RPMI8226 (cell line): ENCODE measurements around the gene CPNE9.

Experiments
- DNase-seq: peaks from one replicate; pipeline ENCODE4 v3.0.0-alpha.2; 2015

The CPNE9 gene

DNA sequence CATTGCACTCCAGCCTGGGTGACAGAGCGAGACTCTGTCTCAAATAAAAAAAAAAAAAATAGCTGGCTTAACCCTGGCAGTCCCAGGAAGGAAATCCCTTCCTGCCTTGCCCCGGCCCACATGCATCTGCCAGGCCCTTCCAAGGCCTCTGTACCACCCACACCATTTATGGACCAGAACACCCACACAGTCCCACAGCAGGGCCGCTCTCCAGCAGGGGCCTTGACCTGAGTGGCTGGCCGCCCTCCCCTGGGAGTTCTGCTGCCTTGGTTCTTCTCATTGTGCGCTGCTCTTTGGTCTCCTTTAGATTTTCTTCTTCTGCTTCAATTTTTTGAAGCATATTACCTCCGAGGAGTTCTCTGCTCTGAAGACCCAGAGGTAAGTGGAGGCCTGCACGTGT lies 16.1 kb upstream of the CPNE9 start:
- no peak for DNase-seq

DNA sequence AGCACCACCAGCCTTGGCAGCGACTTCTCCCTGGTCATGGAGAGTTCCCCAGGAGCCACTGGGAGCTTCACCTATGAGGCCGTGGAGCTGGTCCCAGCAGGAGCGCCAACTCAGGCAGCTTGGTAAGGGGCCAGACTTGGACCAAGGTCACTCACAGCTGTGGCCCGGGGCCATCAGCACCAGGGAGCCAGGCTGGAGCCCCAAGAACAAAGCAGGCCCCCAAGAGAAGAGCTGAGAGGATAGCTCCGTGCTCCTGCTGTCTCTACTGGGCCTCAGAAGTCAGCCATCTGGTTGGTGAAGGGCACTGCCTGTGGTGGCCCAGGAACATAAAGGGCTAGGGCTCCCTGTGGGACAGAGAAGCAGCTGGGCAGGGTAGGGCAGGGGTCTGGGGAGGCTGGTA lies 14.7 kb upstream of the CPNE9 start:
- no peak for DNase-seq

DNA sequence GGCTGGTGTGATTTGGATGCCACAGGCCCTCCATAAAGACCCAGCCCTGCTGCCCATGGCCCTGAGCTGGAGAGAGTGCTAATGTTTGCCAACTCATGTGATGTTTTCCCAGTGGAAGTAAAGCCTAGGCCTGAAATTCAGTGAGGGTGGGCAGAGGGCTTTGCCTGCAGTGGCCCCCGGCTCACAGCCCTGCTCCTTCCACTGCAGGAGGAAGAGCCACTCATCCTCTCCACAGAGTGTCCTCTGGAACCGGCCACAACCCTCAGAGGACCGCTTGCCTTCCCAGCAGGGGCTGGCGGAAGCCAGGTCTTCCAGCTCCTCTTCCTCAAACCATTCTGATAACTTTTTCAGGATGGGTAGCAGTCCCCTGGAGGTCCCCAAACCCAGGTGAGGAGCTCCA lies 13.9 kb upstream of the CPNE9 start:
- no peak for DNase-seq

DNA sequence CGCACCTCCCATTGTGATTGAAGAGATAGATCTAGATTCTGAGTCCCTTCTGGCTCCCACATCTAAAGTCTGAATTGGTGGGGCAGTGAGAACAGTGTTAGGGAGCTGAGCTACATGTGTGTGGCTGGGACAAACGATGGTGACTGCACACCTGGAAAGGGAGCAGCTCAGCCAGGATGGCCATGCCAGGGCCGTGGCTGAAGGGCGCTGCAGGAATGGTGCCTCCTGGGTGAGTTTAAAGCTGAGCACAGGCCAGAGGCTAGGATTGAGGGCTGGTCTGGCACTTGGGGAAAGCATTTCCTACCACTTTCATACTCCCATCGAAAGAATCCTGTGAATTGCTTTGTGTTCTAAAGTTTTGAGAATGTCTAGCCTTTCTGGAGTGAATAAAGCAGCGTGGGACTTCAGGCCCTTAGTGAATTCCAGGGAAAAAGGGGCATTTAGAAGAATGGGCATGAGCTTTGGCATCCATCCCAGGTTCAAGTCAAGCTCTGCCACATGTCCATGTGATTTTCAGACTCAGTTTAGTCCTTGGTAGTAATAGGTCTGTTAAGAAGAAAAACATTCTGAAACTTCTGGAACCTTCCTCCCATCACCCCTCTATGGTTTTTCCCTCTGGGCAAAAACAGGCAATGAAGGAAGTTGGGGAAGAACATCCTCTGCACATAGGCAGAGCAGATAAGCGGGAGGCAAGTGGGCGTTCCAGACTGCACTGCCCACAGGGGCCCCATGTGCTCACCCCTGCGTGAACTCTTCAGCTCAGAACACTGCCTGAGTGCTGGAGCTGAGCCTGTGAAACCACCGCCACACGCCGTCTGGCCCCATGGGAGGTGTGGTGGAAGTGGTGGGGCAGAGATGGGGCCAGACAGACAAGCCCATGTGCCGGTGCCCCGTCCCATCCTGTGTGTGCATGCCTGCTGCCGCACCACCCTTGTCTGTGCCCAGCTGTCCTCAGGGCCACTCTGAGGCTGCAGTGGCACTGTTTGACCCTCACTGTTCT lies 12.9 kb upstream of the CPNE9 start:
- DNase-seq = no peak

DNA sequence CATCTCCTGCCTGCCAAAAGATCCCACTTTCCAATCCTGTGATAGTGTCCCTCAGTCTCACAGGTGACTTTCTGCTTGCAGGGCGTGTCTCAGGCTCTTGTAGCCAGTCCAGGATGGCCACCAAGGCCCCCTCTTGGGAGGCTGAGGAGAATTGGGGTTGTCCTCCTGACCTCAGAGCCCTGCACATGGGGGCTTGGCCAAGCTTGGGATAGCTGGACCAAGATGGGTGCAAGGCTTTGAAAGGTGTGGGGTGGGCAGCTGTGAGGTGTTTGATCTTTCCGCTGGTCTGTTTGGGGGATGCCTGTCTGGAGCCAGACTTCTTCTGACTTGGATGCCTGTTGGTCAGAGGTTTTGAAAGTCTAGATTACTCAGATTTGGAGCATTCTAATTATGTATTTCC lies 12.0 kb upstream of the CPNE9 start:
- DNase-seq = no peak

DNA sequence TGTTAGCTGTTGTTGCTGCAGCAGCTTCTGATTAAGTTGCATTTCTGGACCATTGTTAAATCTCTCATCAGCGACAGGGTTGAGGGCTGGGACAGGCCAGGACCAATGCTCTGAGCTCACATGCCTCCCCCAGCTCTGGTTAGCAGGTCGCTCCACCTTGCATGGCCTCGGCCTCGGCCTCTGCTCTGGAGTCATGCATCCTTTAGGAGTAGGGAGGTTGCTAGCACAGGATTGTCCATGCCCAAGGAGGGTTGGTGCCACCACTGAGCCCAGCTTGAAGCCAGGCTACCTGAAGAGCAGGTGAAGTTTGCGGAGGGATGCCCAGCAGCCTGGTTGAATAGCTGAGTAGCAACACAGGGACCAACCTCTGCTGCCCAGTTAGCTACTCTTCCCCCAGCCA lies 11.2 kb upstream of the CPNE9 start:
- no peak for DNase-seq

DNA sequence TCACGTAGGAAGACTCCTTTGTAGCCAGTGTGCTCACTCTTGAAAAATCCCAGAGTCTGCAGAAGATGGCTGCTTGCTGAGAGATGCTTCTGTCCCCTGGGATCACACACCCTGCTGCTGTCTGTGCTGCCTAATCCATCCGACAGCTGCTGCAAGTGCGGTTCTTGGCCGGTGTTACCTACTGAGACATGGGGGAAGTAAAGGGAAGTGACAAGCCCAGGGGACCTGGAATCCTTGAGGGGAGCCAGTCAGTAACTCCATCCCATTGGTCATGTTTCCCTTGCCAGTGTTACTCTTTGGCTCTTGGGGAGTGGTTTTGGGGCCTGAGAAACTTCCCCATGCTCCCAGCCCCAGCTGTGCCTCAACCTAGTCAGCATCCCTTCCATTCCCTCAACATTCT lies 8.3 kb upstream of the CPNE9 start:
- DNase-seq = no peak

DNA sequence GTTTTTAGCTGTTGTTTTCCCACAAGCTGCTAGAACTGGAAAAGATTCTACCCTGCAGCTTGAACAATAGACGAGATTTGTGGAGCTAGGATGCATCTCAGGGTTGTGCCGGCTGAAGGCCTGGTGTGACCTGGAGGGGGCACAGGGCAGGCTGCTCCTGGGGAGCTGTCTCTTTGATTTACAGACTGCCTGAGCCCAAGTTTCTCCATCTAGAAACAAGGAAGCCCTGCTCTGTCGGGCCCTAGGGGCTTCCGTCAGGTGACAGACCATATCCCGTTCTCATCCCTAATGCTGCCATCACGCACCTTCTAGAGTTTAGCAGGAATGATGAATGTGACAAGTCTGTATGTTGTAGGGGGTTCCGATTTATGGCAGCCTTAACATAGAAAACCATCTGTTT lies 7.9 kb upstream of the CPNE9 start:
- DNase-seq = no peak

DNA sequence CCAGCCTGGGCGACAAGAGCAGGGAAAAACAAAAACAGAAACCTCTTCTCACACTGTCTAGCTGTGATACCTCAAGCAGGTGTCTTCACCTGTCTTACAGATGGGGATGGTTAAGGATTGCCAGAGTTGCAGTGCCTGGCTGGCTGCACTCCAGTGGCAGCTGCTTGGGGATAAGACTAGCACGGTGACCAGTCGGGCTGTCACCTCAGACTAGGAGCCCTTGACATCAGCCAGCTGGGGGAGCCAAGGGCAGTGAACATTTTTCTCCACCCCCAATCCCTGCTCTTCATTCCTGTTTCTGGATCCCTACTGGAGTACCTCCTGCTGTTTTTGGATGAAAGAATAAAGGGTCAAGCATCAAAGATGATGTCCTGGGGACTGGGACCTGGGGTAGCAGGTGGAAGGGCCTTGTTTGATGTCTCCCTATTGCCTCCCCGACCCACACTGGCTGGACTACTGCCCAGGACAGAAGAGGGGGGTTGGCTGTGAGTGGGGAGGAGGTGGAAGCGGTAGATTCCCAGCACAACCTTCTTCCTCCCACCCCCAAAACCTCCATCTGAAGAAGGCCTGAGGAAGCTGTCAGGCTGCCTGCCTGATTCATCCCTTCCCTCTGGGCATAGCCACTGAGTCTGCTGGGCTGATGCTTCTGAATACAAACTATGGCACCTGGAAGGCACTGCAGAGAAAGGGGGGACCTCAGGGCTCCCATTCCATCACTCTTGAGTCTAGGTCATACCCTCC lies 7.0 kb upstream of the CPNE9 start:
- DNase-seq = no peak

DNA sequence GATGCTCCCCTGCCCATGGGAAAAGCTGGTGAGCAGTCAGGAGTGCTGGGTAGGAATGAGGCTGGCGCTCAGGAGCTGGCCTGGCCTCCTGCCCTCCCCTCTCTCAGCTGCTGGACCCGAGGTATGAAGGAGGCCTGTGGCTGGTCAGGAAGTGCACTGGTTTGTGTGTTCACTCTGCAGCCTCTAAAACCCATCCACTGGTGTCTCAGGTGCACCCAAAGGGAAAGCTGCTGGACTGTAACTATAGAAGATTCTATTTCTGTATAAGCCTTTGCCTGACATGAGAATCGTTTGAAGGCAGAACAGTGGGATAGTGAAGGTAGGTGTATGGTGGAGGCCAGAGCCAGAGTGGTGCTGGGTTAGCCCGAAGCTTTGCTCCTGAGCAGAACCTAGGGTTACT lies 5.7 kb upstream of the CPNE9 start:
- no peak for DNase-seq

DNA sequence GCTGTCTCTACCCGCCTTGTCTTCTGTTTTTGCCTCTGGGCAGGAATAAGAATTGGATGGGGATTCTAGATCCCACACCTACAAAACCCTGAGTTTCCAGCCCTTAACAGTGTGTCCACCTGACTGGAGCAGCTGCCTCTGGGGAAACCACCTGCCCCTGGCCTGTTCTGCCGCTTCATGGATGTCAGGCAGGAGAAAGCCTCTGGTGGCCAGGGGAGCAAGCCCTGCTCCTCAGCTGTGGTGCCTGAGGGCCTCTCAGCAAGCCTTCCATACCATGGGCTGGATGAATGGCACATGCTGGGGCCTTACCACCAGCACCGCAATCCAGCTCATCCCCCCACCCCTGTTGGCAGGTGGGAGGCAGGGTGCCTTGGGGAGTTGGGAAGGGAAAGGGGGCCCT lies 5.3 kb upstream of the CPNE9 start:
- no peak for DNase-seq

DNA sequence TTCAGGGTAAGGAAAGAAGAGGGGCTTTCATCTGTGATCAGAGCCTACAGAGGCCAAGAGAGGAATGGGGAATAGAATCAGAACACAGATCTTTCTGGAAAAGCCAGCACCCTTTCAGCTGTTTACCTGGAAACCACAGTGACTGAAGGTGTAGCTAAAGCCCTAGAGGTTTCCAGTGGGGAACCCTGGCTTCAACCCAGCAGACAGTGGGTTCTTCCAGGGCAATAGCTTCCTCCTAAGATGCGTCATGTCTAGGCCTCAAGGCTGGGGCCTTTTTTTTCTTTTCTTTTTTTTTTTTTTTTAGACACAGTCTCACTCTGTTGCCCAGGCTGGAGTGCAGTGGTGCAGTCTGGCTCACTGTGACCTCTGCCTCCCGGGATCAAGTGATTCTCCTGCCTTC lies 3.1 kb upstream of the CPNE9 start:
- no peak for DNase-seq

DNA sequence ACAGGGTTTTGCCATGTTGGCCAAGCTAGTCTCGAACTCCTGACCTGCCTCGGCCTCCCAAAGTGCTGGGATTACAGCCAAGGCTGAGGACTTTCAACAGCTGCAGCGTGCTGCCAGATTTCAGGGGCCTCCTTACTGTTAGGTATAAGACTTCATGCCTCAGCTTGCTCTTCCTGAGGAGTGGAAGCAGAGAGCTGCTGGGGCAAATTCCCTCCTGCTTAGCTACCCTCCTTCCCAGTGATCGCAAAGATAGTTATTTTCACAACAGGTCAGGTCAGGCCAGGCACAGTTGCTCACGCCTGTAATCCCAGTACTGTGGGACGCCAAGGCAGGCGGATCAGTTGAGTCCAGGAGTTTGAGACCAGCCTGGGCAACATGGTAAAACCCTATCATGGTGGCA lies 2.6 kb upstream of the CPNE9 start:
- no peak for DNase-seq

DNA sequence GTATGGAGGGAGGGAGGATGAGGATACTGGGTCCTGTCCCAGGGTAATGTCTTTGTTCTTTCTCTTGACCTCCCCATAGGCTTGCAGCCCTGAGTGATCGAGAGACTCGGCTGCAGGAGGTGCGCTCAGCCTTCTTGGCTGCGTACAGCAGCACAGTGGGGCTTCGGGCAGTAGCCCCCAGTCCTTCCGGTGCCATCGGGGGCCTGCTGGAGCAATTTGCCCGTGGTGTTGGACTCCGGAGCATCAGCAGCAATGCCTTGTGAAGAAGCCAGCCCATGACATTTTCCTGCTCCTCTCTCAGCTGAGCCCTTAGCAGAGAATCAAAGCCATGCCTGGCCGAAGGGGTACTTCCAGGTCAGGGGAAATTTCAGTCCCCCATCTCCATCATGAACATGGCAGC lies 1.9 kb upstream of the CPNE9 start:
- DNase-seq = no peak

DNA sequence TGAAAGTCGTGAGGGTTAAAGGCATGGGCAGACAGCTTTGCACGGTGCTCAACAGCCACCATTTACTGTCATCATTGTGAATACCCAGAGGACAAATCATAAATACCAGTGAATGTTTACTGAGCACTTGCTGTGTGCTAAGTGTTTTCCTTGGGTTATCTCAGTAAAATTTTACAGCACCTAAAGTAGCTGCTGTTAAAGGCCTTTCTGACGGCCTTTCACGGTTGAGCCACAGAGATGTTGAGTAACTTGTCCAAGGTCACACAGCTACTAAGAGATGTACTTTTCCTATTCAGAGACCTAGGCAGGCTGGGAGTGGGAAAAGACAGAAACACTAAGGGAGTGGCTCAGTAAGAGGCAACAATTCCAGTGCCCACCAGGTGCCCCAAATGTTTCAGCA lies 393 bp upstream of the CPNE9 start:
- no peak for DNase-seq

DNA sequence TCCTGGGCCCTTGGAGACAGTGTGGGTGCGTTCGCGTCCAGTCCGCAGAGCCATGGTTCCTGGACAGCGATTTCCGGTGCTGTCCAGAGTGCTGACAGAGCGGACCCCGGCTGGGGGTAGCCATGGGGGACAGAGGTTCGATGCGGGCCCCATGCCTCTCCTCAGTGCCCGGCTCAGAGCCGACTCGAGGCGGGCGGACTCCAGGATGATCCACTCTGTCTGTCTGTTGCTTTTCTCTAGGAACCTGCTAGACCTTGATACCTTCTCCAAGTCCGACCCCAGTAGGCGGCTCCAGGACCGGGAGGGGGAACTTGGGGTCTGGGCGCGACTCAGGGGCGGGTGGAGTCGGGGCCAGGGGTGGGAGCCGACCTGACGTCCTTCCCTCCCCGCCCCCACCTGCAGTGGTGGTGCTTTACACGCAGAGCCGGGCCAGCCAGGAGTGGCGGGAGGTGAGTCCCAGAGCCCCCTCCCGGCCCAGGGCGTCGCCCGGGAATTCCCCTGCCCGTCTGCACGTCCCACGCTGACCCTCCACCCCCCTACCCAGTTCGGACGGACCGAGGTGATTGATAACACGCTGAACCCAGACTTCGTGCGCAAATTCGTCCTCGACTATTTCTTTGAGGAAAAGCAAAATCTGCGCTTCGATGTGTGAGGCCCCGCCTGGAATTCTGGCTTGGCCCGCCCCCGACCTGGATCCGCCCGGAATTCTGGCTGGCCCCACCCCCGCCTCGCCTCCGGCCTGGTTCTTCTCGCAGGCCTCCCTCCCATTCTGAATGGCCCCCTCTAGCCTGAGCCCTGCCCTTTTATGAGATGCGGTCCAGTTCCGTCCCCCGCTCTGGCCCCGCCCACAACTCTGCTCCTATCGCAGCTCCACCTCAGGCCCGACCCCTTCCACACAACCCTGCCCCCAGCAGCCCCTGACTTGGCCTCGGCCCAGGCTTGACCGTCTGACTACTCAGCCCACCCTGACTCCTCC lies 1.0 kb downstream of the CPNE9 start:
- no peak for DNase-seq

DNA sequence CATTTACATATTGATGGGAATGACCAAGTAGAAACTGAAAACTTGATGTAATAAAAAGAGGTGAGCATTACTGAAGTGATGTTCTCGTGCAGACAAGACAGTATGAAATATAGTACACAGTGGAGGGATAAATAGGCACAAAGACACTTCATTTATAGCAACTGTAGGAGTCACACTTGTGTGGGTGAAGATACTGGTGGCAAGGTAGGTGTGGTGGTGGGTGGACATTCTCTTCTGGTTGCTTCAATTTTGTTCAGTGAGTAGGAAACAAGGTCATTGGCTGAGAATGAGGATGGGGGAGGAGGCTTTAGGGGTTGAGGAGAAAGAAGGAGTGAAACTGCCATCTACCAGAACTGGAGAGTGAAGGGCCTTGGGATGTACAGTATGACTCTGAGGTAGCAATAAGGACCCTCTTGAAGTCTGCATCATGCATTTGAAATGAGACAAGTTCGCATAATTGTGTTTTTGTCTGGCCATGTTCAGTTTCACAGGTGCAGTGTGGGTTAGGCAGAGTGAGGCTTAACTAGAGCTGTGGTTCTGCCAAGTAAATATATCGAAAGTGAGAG lies 6.6 kb downstream of the CPNE9 start:
- no peak for DNase-seq

DNA sequence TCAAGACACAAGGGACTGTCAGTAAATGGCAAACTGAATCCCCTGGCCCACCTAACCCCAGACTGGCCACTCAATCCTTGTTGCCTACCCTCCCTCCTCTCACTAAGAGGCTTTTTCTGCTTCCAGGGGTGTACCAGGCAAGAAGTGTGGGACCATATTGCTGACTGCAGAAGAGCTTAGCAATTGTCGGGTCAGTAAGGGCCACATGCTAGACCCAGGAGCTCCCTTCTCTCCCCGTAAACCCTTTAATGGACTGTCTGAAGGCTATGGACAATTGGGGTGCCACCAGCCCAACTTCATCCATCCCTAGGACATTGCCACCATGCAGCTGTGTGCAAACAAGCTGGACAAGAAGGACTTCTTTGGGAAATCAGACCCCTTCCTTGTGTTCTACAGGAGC lies 8.8 kb downstream of the CPNE9 start:
- DNase-seq = no peak

DNA sequence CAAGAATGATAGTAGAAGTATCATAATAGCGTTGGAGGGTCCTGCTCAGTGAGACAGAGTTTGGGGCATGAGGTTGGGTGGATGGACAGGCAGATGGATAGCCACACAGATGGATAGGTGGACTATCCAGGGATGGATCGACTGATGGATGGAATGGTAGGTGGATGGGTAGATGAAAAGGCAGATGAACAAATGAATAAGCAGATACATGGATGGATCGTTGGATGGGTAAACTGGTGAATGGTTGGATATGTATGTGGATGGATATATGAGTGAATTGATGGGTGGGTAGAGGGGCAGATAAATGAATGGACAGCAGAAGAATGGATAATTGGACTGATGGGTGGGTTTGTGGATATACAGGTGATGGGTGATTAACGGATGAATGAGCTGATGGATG lies 9.5 kb downstream of the CPNE9 start:
- DNase-seq = no peak

DNA sequence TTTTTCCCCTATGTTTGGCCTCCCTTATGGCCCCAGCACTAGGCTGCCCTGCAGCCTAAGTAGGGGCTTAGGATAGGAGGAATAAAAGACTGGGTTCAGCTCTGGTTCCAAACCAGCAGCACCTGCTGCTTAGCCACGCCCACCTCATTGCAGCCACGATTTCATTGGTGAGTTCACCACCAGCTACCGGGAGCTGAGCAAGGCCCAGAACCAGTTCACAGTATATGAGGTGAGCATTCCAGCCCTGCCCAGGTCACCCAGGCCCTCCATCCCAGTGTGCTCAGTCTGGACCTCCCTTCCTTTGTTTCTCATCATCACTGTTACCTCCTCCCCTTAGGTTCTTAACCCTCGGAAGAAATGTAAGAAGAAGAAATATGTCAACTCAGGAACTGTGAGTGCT lies 11.5 kb downstream of the CPNE9 start:
- peak; percentile 19 for DNase-seq

DNA sequence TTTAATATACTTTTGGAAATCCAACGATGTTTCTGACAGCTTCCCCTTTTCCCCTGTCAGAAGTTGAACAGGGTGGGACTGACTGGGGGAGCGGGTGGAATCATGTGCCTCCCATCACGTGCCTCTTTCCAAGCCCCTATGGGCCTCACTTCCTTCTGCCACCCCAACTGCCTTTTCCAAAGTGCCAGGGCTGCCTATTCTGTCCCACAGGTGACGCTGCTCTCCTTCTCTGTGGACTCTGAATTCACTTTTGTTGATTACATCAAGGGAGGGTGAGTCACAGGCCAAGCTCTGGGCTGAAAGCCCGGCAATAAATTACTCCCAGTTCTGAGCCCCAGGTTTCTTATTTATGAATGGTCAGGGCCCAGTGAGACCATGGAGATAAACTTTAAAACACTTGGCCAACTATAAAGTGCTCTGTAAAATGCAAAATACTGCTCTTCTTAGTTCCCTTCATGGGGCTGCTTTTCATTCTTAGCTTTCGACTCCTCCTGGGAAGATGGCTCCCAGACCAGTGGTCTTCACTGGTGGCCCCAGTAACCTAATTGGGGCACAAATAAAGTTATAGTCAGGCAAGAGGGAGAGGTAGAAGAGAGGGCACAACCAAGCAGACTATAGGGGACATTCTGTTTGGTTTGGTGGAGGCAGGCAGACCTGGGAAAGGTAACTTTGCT lies 12.3 kb downstream of the CPNE9 start:
- peak; percentile 30 for DNase-seq
